CD14-positive monocyte (primary cell): Measurements from ENCODE around the gene AKIRIN1. TPM values are rescaled to one million over a fixed set of nuclear protein-coding genes. Genes with fewer than 3 reads are reported as not detected.

Experiments used
- DNase-seq, 3 donors: peaks; one replicate each; pipeline ENCODE4 v3.0.0-alpha.2; 2011 to 2022
- H2AFZ ChIP-seq: 2 replicates; pipeline ENCODE4 v1.6.0; 2012; ENCODE audit warnings: mild to moderate bottlenecking, low read depth, low read length, inconsistent platforms; ENCODE audit not compliant: insufficient read depth, poor library complexity, severe bottlenecking
- H3K27ac ChIP-seq, 2 donors: 1 replicate in 1 of 2; 2 replicates in 1 of 2; pipeline ENCODE4 v1.5.1; 2012 to 2013; ENCODE audit warnings: low read length in 2 of 2, control low read depth in 1 of 2, inconsistent platforms in 1 of 2, low read depth in 1 of 2, mild to moderate bottlenecking in 1 of 2
- H3K27me3 ChIP-seq, 2 donors: one replicate each; pipeline versions ENCODE4 v1.6.0 to v1.6.1; 2011 to 2013; ENCODE audit warnings: low read length in 2 of 2; ENCODE audit not compliant: control insufficient read depth in 2 of 2, insufficient read depth in 2 of 2
- H3K36me3 ChIP-seq, 2 donors: replicated peaks in 1 of 2; 1 replicate in 1 of 2; 2 replicates in 1 of 2; pipeline versions ENCODE4 v1.5.1 to v1.6.1; 2012 to 2013; ENCODE audit warnings: low read length in 2 of 2, control low read depth in 1 of 2, inconsistent platforms in 1 of 2, mild to moderate bottlenecking in 1 of 2; ENCODE audit not compliant: insufficient read depth in 2 of 2, control insufficient read depth in 1 of 2
- H3K4me1 ChIP-seq, 2 donors: 1 replicate in 1 of 2; 2 replicates in 1 of 2; pipeline versions ENCODE4 v1.5.1 to v1.6.1; 2012 to 2013; ENCODE audit warnings: low read length in 2 of 2, control low read depth in 1 of 2, inconsistent platforms in 1 of 2, mild to moderate bottlenecking in 1 of 2, moderate library complexity in 1 of 2; ENCODE audit not compliant: insufficient read depth in 2 of 2, control insufficient read depth in 1 of 2
- H3K4me2 ChIP-seq: replicated peaks from 2 replicates; pipeline ENCODE3; 2012; ENCODE audit warnings: low read length, moderate library complexity, mild to moderate bottlenecking; ENCODE audit not compliant: poor library complexity, severe bottlenecking; ENCODE audit errors: extremely low read depth
- H3K4me3 ChIP-seq, 3 experiments: fragments of 200-600 bp in 1 of 3; sonication (generic) in 1 of 3; replicated peaks in 1 of 3; 1 replicate in 2 of 3; 2 replicates in 1 of 3; pipeline ENCODE4 v1.5.1; 2011 to 2013; ENCODE audit warnings: low read length in 3 of 3, mild to moderate bottlenecking in 3 of 3, control low read depth in 2 of 3, low read depth in 2 of 3, inconsistent platforms in 1 of 3, moderate library complexity in 1 of 3
- H3K79me2 ChIP-seq: 2 replicates; pipeline ENCODE4 v1.6.0; 2012; ENCODE audit warnings: mild to moderate bottlenecking, control low read depth, inconsistent platforms, low read length, moderate library complexity; ENCODE audit not compliant: insufficient read depth
- H3K9ac ChIP-seq: 2 replicates; pipeline ENCODE4 v1.6.0; 2017; ENCODE audit warnings: low read length, mild to moderate bottlenecking; ENCODE audit not compliant: insufficient read depth, poor library complexity, severe bottlenecking
- H3K9me3 ChIP-seq, 2 donors: replicated peaks in 1 of 2; 1 replicate in 1 of 2; 2 replicates in 1 of 2; pipeline versions ENCODE4 v1.5.1 to v1.6.1; 2012 to 2013; ENCODE audit warnings: low read length in 2 of 2, control low read depth in 1 of 2; ENCODE audit not compliant: control insufficient read depth in 1 of 2, insufficient read depth in 1 of 2
- H4K20me1 ChIP-seq: 2 replicates; pipeline ENCODE4 v1.6.0; 2012; ENCODE audit warnings: mild to moderate bottlenecking, low read length, control low read depth, moderate library complexity; ENCODE audit not compliant: insufficient read depth
- H3K27ac Mint-ChIP-seq, 7 donors: one replicate each; pipeline ENCODE4 v1.8.0; 2020; ENCODE audit warnings: mild to moderate bottlenecking in 7 of 7, mixed read lengths in 7 of 7, moderate library complexity in 6 of 7, inconsistent platforms in 2 of 7
- H3K27me3 Mint-ChIP-seq, 3 donors: one replicate each; pipeline ENCODE4 v1.8.0; 2021 to 2022; ENCODE audit warnings: low read depth in 3 of 3, mild to moderate bottlenecking in 3 of 3, mixed read lengths in 3 of 3, moderate library complexity in 3 of 3, inconsistent platforms in 1 of 3
- H3K36me3 Mint-ChIP-seq, 2 donors: one replicate each; pipeline ENCODE4 v1.8.0; 2020; ENCODE audit warnings: mixed read lengths in 2 of 2, inconsistent platforms in 1 of 2, mild to moderate bottlenecking in 1 of 2
- H3K4me1 Mint-ChIP-seq: one replicate; pipeline ENCODE4 v1.8.0; 2020; ENCODE audit warnings: mild to moderate bottlenecking, mixed read lengths
- H3K4me3 Mint-ChIP-seq, 2 donors: one replicate each; pipeline ENCODE4 v1.8.0; 2020; ENCODE audit warnings: mild to moderate bottlenecking in 2 of 2, mixed read lengths in 2 of 2, moderate library complexity in 1 of 2
- H3K9me3 Mint-ChIP-seq, 7 donors: one replicate each; pipeline ENCODE4 v1.8.0; 2020 to 2022; ENCODE audit warnings: mixed read lengths in 7 of 7, mild to moderate bottlenecking in 6 of 7, moderate library complexity in 6 of 7, inconsistent platforms in 2 of 7
- WGBS: methylation state at CpG from one replicate; pipeline ENCODE4 v1.1.5; 2013; ENCODE audit warnings: missing lambda C conversion rate; ENCODE audit not compliant: insufficient coverage; 5-methylcytosine and 5-hydroxymethylcytosine counted together
- intact Hi-C, 2 donors: fragments of 100-400 bp; cut with micrococcal nuclease; formaldehyde crosslinking; loops; one replicate each; pipeline versions ENCODE4 v1.15.0 to v1.15.1; 2023
- polyA plus RNA-seq, 3 donors: library from polyadenylated mRNA; depleted of rRNA in 1 of 3; unstranded in 2 of 3; stranded (reverse) in 1 of 3; fragments of 300-500 nt in 2 of 3; fragments of >200 nt in 1 of 3; fragmentation: Illumina TruSeq in 2 of 3; gene quantifications; 1 replicate in 2 of 3; 2 replicates in 1 of 3; pipeline ENCODE4 v1.2.3, GENCODE V29; 2012 to 2021
- TF ChIP-seq, protein P1 (sequence below): fragments of 200-600 bp; IDR thresholded peaks from one replicate; pipeline ENCODE4 v1.8.0; 2022; ENCODE audit warnings: antibody characterized with exemption, mild to moderate bottlenecking

The AKIRIN1 gene
- polyA plus RNA-seq, 3 donors: 41.8 to 61.0 (median 60.8) TPM

DNA sequence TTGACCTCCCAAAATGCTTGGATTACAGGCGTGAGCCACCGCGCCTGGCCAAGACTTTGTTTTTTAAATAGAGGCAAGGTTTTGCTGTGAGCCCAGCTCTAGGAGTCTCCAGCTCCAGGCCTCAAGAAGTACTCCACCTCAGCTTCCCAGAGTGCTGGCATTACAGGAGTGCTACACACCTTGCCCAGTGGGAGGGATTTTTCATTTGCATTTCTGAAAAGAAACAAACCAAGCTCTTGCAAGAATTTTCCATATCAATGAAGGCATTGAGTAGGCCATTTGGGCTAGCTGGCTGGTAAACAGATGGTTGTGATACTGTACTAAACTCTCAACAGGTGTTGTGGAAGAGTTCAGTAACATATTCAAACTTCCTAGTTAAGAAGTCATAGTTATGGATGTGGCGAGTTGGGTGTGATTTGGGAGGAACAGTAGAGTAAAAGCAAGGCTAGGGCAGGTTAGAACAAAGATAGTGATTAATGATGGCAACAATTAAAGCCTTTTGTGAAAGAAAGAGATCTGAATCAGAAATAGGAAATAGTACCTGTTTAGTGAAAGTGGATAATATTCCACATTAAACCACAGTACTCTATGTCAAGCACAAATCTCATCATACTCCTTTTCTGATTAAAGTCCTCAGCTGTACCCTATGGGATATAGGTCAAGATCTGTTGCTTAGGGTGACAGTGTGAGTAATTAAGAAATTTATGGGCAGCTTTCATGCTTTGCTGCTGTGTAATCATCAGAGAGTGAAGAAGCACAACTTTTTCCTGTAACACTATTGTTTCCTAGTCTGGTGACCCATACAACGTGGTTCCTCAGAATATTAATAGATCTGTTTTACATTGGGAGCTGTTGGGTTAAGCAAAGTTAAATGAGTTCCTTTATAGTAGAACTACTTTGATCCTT lies 10.7 kb downstream of the AKIRIN1 start:
- H3K27ac ChIP-seq: peak overlapping the region in 1 of 2 donors; percentile 11
- Mint-ChIP-seq H3K27me3 (no peaks in the 10 kb centered on the region), H3K9me3 (no peaks in the 10 kb centered on the region), H3K36me3 (peaks cover 79 to 89% of the 10 kb centered on the region in 2 donors), H3K27ac (peak overlapping the region in 3 of 7 donors; percentile 12 to 71 (median 29)), H3K4me1 (peaks cover 1% of the 10 kb centered on the region), H3K4me3 (no peak overlapping the region)
- H3K4me3 ChIP-seq: no peak overlapping the region
- peaks cover 91 to 98% of the 10 kb centered on the region in 2 donors for H3K36me3 ChIP-seq
- H3K9me3 ChIP-seq: no peaks in the 10 kb centered on the region
- H3K79me2 ChIP-seq: peaks cover 24% of the 10 kb centered on the region
- H4K20me1 ChIP-seq: peaks cover 68% of the 10 kb centered on the region
- H3K9ac ChIP-seq: no peak overlapping the region
- no peak for DNase-seq
- intact Hi-C loops: no loop called here
- H2AFZ ChIP-seq: no peak overlapping the region
- H3K27me3 ChIP-seq: no peaks in the 10 kb centered on the region
- TF ChIP-seq, protein P1, sequence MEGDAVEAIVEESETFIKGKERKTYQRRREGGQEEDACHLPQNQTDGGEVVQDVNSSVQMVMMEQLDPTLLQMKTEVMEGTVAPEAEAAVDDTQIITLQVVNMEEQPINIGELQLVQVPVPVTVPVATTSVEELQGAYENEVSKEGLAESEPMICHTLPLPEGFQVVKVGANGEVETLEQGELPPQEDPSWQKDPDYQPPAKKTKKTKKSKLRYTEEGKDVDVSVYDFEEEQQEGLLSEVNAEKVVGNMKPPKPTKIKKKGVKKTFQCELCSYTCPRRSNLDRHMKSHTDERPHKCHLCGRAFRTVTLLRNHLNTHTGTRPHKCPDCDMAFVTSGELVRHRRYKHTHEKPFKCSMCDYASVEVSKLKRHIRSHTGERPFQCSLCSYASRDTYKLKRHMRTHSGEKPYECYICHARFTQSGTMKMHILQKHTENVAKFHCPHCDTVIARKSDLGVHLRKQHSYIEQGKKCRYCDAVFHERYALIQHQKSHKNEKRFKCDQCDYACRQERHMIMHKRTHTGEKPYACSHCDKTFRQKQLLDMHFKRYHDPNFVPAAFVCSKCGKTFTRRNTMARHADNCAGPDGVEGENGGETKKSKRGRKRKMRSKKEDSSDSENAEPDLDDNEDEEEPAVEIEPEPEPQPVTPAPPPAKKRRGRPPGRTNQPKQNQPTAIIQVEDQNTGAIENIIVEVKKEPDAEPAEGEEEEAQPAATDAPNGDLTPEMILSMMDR: no peak
- WGBS: 100% methylated on average over 3 of the region's 5 CpGs
- no peaks in the 10 kb centered on the region for H3K4me1 ChIP-seq
- no peak overlapping the region for H3K4me2 ChIP-seq

DNA sequence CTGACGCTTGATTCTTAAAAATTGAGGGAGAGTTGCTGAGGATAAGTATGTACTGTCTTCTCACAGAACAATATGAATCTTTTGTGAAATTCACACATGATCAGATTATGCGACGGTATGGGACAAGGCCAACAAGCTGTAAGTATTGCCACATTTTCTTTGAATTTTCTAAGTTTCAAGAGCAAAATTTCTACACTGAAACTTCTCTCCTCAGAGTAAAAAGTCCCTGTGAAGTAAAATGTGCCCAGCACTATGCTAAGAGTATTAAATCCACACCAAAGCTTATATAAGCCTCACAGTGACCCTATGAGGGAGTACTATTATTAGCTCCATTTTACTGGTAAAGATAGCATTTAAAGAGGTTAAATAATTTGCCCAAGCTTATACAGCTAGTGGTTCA lies 12.2 kb downstream of the AKIRIN1 start:
- DNase-seq: no peak
- H3K36me3 ChIP-seq: peaks cover 91 to 99% of the 10 kb centered on the region in 2 donors
- no peak overlapping the region for H3K9ac ChIP-seq
- no peak overlapping the region for H3K4me3 ChIP-seq
- TF ChIP-seq, protein P1: no peak
- H4K20me1 ChIP-seq: peaks cover 55% of the 10 kb centered on the region
- H3K27me3 ChIP-seq: no peaks in the 10 kb centered on the region
- Mint-ChIP-seq H3K4me3 (no peak overlapping the region), H3K4me1 (peaks cover 4% of the 10 kb centered on the region), H3K9me3 (no peaks in the 10 kb centered on the region), H3K36me3 (peaks cover 71 to 90% of the 10 kb centered on the region in 2 donors), H3K27ac (peak overlapping the region in 1 of 7 donors; percentile 26), H3K27me3 (no peaks in the 10 kb centered on the region)
- H3K79me2 ChIP-seq: peaks cover 9% of the 10 kb centered on the region
- H3K4me2 ChIP-seq: no peak overlapping the region
- H3K4me1 ChIP-seq: no peaks in the 10 kb centered on the region
- 94% methylated on average over 2 of the region's 3 CpGs for WGBS
- H2AFZ ChIP-seq: no peak overlapping the region
- intact Hi-C loops: no loop called here
- H3K27ac ChIP-seq: no peak overlapping the region
- no peaks in the 10 kb centered on the region for H3K9me3 ChIP-seq
